HEK293 (cell line): ENCODE measurements around the gene ADGRF3.

Experiments
- GFI1B ChIP-seq: fragments of 450-650 bp; formaldehyde crosslinking; IDR thresholded peaks from 2 replicates; pipeline ENCODE4 v1.5.1; 2016; ENCODE audit warnings: missing biosample characterization, missing genetic modification characterization
- HOXA7 ChIP-seq: sonication (generic); formaldehyde crosslinking; IDR thresholded peaks from 2 replicates; pipeline ENCODE4 v1.8.1; 2022; ENCODE audit warnings: missing genetic modification reagents, borderline replicate concordance
- KLF9 ChIP-seq: fragments of 450-650 bp; formaldehyde crosslinking; IDR thresholded peaks from 2 replicates; pipeline ENCODE4 v1.5.1; 2016; ENCODE audit warnings: missing biosample characterization, missing genetic modification characterization, low read depth
- OVOL3 ChIP-seq: fragments of 450-650 bp; formaldehyde crosslinking; IDR thresholded peaks from 2 replicates; pipeline ENCODE4 v1.5.1; 2016; ENCODE audit warnings: missing biosample characterization, missing genetic modification characterization
- SCRT1 ChIP-seq: fragments of 450-650 bp; formaldehyde crosslinking; IDR thresholded peaks from 2 replicates; pipeline ENCODE4 v1.5.1; 2016; ENCODE audit warnings: missing biosample characterization, missing genetic modification characterization, borderline replicate concordance
- SETDB1 ChIP-seq: IDR thresholded peaks from one replicate; pipeline ENCODE4 v1.6.1; 2017; ENCODE audit warnings: mild to moderate bottlenecking, low read length, moderate library complexity, mixed read lengths; ENCODE audit not compliant: insufficient read length
- ZBTB20 ChIP-seq: fragments of 450-650 bp; formaldehyde crosslinking; IDR thresholded peaks from 2 replicates; pipeline ENCODE4 v1.5.1; 2016; ENCODE audit warnings: missing biosample characterization, missing genetic modification characterization
- ZNF175 ChIP-seq: fragments of 450-650 bp; formaldehyde crosslinking; IDR thresholded peaks from 2 replicates; pipeline ENCODE4 v1.5.1; 2016; ENCODE audit warnings: missing biosample characterization, missing genetic modification characterization
- ZNF23 ChIP-seq: fragments of 450-650 bp; formaldehyde crosslinking; IDR thresholded peaks from 2 replicates; pipeline ENCODE4 v1.5.1; 2016; ENCODE audit warnings: missing biosample characterization, missing genetic modification characterization, borderline replicate concordance
- ZNF239 ChIP-seq: fragments of 450-650 bp; formaldehyde crosslinking; IDR thresholded peaks from 2 replicates; pipeline ENCODE4 v1.5.1; 2016; ENCODE audit warnings: missing biosample characterization, missing genetic modification characterization
- ZNF274 ChIP-seq, 2 experiments: fragments of 200-500 bp in 1 of 2; fragments of 450-650 bp in 1 of 2; sonication (Bioruptor generic) in 1 of 2; formaldehyde crosslinking in 1 of 2; IDR thresholded peaks; 2 replicates each; pipeline versions ENCODE4 v1.5.1 to v1.6.1; 2014 to 2016; ENCODE audit warnings: borderline replicate concordance in 1 of 2, inconsistent platforms in 1 of 2, low read length in 1 of 2, missing biosample characterization in 1 of 2, missing genetic modification characterization in 1 of 2
- ZSCAN16 ChIP-seq: fragments of 450-650 bp; formaldehyde crosslinking; IDR thresholded peaks from 2 replicates; pipeline ENCODE4 v1.5.1; 2016; ENCODE audit warnings: missing biosample characterization, missing genetic modification characterization
- TF ChIP-seq, protein P1 (sequence below): fragments of 450-650 bp; formaldehyde crosslinking; IDR thresholded peaks from 2 replicates; pipeline ENCODE4 v1.5.1; 2016; ENCODE audit warnings: missing biosample characterization, missing genetic modification characterization

DNA sequence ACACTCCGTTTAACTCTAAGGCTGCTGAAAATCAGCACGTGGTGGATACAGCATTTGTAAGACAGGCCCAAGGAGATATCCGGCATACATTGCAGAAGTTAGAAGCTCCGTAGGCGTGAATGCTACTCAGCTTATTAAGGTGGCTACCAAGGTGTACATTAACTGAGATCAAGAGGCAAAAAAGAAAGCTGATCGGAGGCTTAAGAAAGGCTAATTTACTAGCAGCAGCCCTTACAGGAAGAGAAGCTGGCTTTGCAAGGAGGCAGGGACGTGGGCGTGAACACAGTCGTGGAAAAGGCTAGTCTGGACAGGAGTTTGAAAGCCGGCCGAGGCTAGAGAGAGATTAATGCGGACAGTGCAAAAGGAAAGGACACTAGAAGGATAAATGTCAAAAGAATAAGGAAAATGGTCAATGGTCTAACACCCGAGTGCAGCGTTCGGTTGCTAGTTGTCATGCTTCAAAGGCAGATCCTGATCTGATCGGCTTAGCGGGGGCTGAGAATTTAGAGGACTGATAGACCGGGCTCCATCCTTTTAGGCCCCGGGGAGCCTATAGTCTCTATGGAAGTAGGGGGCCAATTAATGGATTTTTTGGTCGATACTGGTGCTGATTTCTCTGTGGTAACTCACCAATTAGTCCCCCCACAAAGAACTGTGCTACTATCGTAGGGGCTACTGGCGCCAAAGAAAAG lies 46.2 kb downstream of the ADGRF3 start:
- no peak for TF ChIP-seq ZNF23 (tag by site-specific recombination)
- no peak for TF ChIP-seq GFI1B
- TF ChIP-seq ZNF274 (IDR thresholded peaks at IDR 0.05; ENCODE audit: low read length), result no peak
- no peak for TF ChIP-seq ZNF274 (tag by site-specific recombination; IDR thresholded peaks at IDR 0.05; ENCODE audit: borderline replicate concordance)
- TF ChIP-seq, protein P1, sequence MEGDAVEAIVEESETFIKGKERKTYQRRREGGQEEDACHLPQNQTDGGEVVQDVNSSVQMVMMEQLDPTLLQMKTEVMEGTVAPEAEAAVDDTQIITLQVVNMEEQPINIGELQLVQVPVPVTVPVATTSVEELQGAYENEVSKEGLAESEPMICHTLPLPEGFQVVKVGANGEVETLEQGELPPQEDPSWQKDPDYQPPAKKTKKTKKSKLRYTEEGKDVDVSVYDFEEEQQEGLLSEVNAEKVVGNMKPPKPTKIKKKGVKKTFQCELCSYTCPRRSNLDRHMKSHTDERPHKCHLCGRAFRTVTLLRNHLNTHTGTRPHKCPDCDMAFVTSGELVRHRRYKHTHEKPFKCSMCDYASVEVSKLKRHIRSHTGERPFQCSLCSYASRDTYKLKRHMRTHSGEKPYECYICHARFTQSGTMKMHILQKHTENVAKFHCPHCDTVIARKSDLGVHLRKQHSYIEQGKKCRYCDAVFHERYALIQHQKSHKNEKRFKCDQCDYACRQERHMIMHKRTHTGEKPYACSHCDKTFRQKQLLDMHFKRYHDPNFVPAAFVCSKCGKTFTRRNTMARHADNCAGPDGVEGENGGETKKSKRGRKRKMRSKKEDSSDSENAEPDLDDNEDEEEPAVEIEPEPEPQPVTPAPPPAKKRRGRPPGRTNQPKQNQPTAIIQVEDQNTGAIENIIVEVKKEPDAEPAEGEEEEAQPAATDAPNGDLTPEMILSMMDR (tag by site-specific recombination), result no peak
- TF ChIP-seq ZNF239 (tag by site-specific recombination), result no peak
- no peak for TF ChIP-seq ZBTB20
- no peak for TF ChIP-seq SETDB1
- no peak for TF ChIP-seq ZNF175
- TF ChIP-seq OVOL3 (tag by site-specific recombination), result no peak
- TF ChIP-seq KLF9, result no peak
- TF ChIP-seq HOXA7 (CRISPR knock-in tag), result no peak
- TF ChIP-seq ZSCAN16 (tag by site-specific recombination), result no peak
- TF ChIP-seq SCRT1 (tag by site-specific recombination), result no peak
